K562 (cell line): Measurements from ENCODE around the gene SH3BP5L. TPM values are rescaled to one million over a fixed set of nuclear protein-coding genes. Genes with fewer than 3 reads are reported as not detected.

ENCODE experiments used
- ATAC-seq: fragments of 200-7000 bp; cut with Tn5 transposase; 3 replicates; pipeline ENCODE4 v1.9.1; 2020; ENCODE audit warnings: moderate library complexity
- BruUV-seq: library from RNA; stranded (reverse); fragments of 400-500 nt; replicated peaks from 2 replicates; lab custom pipeline; 2021; lab: Mats Ljungman, UMichigan
- CTCF ChIA-PET: fragments of 300-600 bp; formaldehyde crosslinking; extraction: SDS; loops from one replicate; lab custom pipeline; 2021; ENCODE audit warnings: low intra/inter-chr PET ratio; lab: Yijun Ruan, JAX
- POLR2A ChIA-PET: fragments of 300-600, 350-650 bp; sonication (Branson Sonifier 250); formaldehyde crosslinking; extraction: SDS; loops from one replicate; lab custom pipeline; 2021; ENCODE audit warnings: antibody characterized with exemption, inconsistent platforms; lab: Yijun Ruan, JAX
- DNase-seq, 4 experiments: peaks; one replicate each; pipeline versions ENCODE4 v3.0.0 to v3.0.0-alpha.2; 2011 to 2018; ENCODE audit warnings: low spot score in 3 of 4, mixed read lengths in 3 of 4; ENCODE audit errors: extremely low read depth in 1 of 4
- FAIRE-seq: peaks from 2 replicates; lab custom pipeline; 2011; peaks lifted over from hg19 to GRCh38; lab: Jason Lieb, UNC
- H2AFZ ChIP-seq: 2 replicates; pipeline ENCODE4 v1.6.0; 2011; ENCODE audit warnings: low read depth, low read length, control low read depth, inconsistent platforms
- H3K27ac ChIP-seq: fragments of 200-600 bp; 3 replicates; pipeline ENCODE4 v1.8.0; 2011; ENCODE audit warnings: low read depth, mild to moderate bottlenecking, control low read depth, inconsistent platforms, low read length, moderate library complexity, mixed read lengths; ENCODE audit errors: extremely low read depth
- H3K27me3 ChIP-seq, 2 experiments: fragments of 300-600 bp in 1 of 2; 2 replicates in 1 of 2; 3 replicates in 1 of 2; pipeline versions ENCODE4 v1.6.0 to v1.8.0; 2011; ENCODE audit warnings: inconsistent platforms in 2 of 2, low read length in 2 of 2, mild to moderate bottlenecking in 1 of 2, mixed read lengths in 1 of 2, moderate library complexity in 1 of 2; ENCODE audit not compliant: control insufficient read depth in 2 of 2, insufficient read depth in 2 of 2
- H3K36me3 ChIP-seq: fragments of 300-600 bp; 3 replicates; pipeline ENCODE4 v1.8.0; 2011; ENCODE audit warnings: mild to moderate bottlenecking, low read length, inconsistent platforms; ENCODE audit not compliant: control insufficient read depth, insufficient read depth
- H3K4me1 ChIP-seq, 2 experiments: fragments of 200-600 bp in 1 of 2; replicated peaks in 1 of 2; 2 replicates in 1 of 2; 3 replicates in 1 of 2; pipeline versions ENCODE4 v1.5.1 to v1.8.0; 2011; ENCODE audit warnings: inconsistent platforms in 2 of 2, low read length in 2 of 2, mild to moderate bottlenecking in 1 of 2, mixed read lengths in 1 of 2, moderate library complexity in 1 of 2; ENCODE audit not compliant: control insufficient read depth in 2 of 2, insufficient read depth in 2 of 2
- H3K4me2 ChIP-seq: 2 replicates; pipeline ENCODE4 v1.6.1; 2011; ENCODE audit warnings: low read length, control low read depth, inconsistent platforms, mixed read lengths; ENCODE audit not compliant: insufficient read depth
- H3K4me3 ChIP-seq: fragments of 200-600 bp; sonication (generic), shearing (Covaris generic); 2 replicates; pipeline ENCODE4 v1.5.1; 2016; ENCODE audit warnings: control low read depth, inconsistent platforms
- H3K79me2 ChIP-seq: fragments of 200-600 bp; 3 replicates; pipeline ENCODE4 v1.8.0; 2011; ENCODE audit warnings: low read length, inconsistent platforms; ENCODE audit not compliant: control insufficient read depth, insufficient read depth
- H3K9ac ChIP-seq, 2 experiments: 2 replicates each; pipeline versions ENCODE4 v1.6.0 to v1.6.1; 2011; ENCODE audit warnings: low read depth in 2 of 2, low read length in 2 of 2, control low read depth in 1 of 2, inconsistent platforms in 1 of 2, mild to moderate bottlenecking in 1 of 2, mixed read lengths in 1 of 2; ENCODE audit not compliant: insufficient read depth in 1 of 2
- H3K9me1 ChIP-seq: one replicate; pipeline ENCODE4 v1.6.0; 2011; ENCODE audit warnings: inconsistent platforms, mild to moderate bottlenecking, low read length, moderate library complexity; ENCODE audit not compliant: control insufficient read depth, insufficient read depth
- H3K9me3 ChIP-seq: replicated peaks from 2 replicates; pipeline ENCODE4 v1.5.1; 2011; ENCODE audit warnings: low read depth, low read length, inconsistent platforms; ENCODE audit not compliant: control insufficient read depth, insufficient read depth
- H4K20me1 ChIP-seq: replicated peaks from 2 replicates; pipeline ENCODE4 v1.6.1; 2011; ENCODE audit warnings: low read length, inconsistent platforms, mixed read lengths; ENCODE audit not compliant: control insufficient read depth, insufficient read depth
- PHTF2 ChIP-seq: fragments of 250-450 bp; sonication (Bioruptor Pico); IDR thresholded peaks from 2 replicates; pipeline ENCODE4 v1.5.0; 2021; ENCODE audit warnings: mild to moderate bottlenecking
- WGBS: fragments of 100-300 bp; shearing (Covaris generic); methylation state at CpG from one replicate; pipeline ENCODE4 v1.1.6; 2016; ENCODE audit warnings: low coverage, mixed read lengths; ENCODE audit not compliant: insufficient coverage; ENCODE audit errors: missing lambda C conversion rate; 5-methylcytosine and 5-hydroxymethylcytosine counted together
- in situ Hi-C: fragments of 300-500 bp; cut with MboI; formaldehyde crosslinking; loops from 4 replicates; pipeline ENCODE4 v1.15.0; 2018; ENCODE audit warnings: inconsistent platforms, mixed read lengths
- intact Hi-C: fragments of 100-400 bp; cut with micrococcal nuclease; formaldehyde crosslinking; loops from 2 replicates; pipeline ENCODE4 v1.14.2; 2022
- polyA plus RNA-seq, 8 experiments: library from polyadenylated mRNA; depleted of rRNA in 4 of 8; stranded (reverse) in 5 of 8; unstranded in 3 of 8; fragments of >200 nt; fragmentation: Nextera tagmentation in 2 of 8; fragmentation: Illumina TruSeq in 1 of 8; extraction: Ambion mirVana in 2 of 8; extraction: Trizol in 1 of 8; gene quantifications; 2 replicates each; pipeline versions ENCODE4 v1.2.1 to v1.2.3, GENCODE V29; 2011 to 2014; ENCODE audit warnings: inconsistent platforms in 1 of 8, missing spikeins in 1 of 8
- total RNA-seq, 7 experiments: library from RNA; depleted of rRNA in 6 of 7; stranded (reverse); fragments of >200 nt in 6 of 7; fragmentation: Illumina TruSeq in 2 of 7; extraction: Trizol in 2 of 7; gene quantifications; 2 replicates each; pipeline versions ENCODE4 v1.2.1 to v1.2.3, GENCODE V29; 2011 to 2021; ENCODE audit warnings: low replicate concordance in 1 of 7
- TF ChIP-seq, protein P1 (sequence below): fragments of 250-450 bp; sonication (Bioruptor Pico); IDR thresholded peaks from 2 replicates; pipeline ENCODE4 v1.4.0; 2020; ENCODE audit warnings: mild to moderate bottlenecking, moderate library complexity
- TF ChIP-seq, protein P2 (sequence below), 2 experiments: fragments of 450-650 bp; formaldehyde crosslinking in 1 of 2; IDR thresholded peaks; 2 replicates each; pipeline versions ENCODE4 v1.4.0 to v1.6.1; 2014 to 2020; ENCODE audit warnings: mild to moderate bottlenecking in 2 of 2, borderline replicate concordance in 1 of 2, low read depth in 1 of 2
- TF ChIP-seq, protein P3 (sequence below): sonication (generic); formaldehyde crosslinking; IDR thresholded peaks from 2 replicates; pipeline ENCODE4 v1.8.0; 2023; ENCODE audit warnings: missing genetic modification reagents, mild to moderate bottlenecking, borderline replicate concordance

SH3BP5L gene
- total and polyA plus RNA-seq, 9 of the 15 experiments (the other 6 are each of a cell fraction or from before 2014, with no cell fraction given): 1.9 to 26.5 (median 15.8) TPM

DNA sequence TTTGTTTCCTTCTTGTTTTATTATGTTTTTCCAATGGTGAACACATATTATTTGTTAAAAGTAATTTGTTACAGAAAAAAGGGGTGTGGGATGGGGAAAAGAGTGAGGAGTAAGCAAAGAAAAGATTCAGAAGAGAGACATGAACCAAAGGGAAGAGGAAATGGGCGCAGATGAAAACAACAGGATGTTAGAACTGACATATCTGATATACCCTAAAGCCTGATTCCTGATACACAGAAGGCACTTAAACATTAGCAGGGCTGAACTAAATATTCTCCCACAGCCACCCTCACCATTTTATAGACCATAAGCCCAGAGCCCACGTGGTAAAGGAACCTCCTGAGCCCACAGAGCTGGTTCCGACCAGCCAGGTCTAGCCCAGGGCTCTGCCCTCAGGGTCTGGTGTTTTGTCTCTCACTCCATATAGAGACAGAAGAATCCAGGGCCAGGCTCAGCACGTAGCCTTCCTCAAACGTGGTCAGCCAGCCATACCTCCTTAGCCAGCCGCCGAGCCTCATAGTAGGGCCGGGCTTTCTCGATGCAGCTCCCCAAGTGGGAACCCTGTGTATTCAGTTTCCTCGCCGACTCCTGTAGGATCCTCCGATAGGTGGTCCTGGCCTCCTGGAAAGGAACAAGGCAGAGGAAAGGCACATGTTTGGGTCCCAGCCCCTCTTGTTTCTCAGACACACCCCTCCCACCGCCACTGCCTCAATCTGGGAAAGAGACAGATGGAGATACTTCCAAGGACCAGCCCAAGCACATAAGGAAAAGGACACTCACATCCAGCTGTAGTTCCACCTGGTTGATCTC lies 9.5 kb downstream of the SH3BP5L start:
- 83% methylated on average over 13 of the region's 13 CpGs for WGBS
- H3K9me1 ChIP-seq: no peaks in the 10 kb centered on the region
- H3K4me3 ChIP-seq: no peak overlapping the region
- no peak overlapping the region for H3K27ac ChIP-seq
- H3K4me1 ChIP-seq: peaks cover 0 to 6% of the 10 kb centered on the region in 2 experiments; a peak in 2 of 5 replicates
- H3K79me2 ChIP-seq: peaks cover 11% of the 10 kb centered on the region; the same call in 2 of the 3 replicates
- H3K9me3 ChIP-seq: no peaks in the 10 kb centered on the region
- peak in 3 of 4 experiments; percentile 4 to 7 (median 6) for DNase-seq
- FAIRE-seq: no peak
- H3K4me2 ChIP-seq: no peak overlapping the region
- H3K27me3 ChIP-seq: no peaks in the 10 kb centered on the region
- ATAC-seq: no peak
- intact Hi-C loops (no loop called here), in situ Hi-C loops (no loop called here)
- POLR2A ChIA-PET: interaction anchor here (1.3 kb wide), 1 partner anchor 9 kb away, joined by 7 read pairs; the partner anchor contains the start of gene SH3BP5L
- no TSS peak for BruUV-seq
- no peak overlapping the region for H2AFZ ChIP-seq
- CTCF ChIA-PET: no interaction called here
- H4K20me1 ChIP-seq: 0 out of 2 replicates have a peak, but pooled peaks cover 5% of the 10 kb centered on the region
- peaks cover 78% of the 10 kb centered on the region for H3K36me3 ChIP-seq
- no peak overlapping the region; a peak in 1 of 4 replicates for H3K9ac ChIP-seq
- TF ChIP-seq, protein P1, sequence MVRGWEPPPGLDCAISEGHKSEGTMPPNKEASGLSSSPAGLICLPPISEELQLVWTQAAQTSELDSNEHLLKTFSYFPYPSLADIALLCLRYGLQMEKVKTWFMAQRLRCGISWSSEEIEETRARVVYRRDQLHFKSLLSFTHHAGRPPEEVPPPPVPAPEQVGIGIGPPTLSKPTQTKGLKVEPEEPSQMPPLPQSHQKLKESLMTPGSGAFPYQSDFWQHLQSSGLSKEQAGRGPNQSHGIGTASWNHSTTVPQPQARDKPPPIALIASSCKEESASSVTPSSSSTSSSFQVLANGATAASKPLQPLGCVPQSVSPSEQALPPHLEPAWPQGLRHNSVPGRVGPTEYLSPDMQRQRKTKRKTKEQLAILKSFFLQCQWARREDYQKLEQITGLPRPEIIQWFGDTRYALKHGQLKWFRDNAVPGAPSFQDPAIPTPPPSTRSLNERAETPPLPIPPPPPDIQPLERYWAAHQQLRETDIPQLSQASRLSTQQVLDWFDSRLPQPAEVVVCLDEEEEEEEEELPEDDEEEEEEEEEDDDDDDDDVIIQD (CRISPR knock-in tag): no peak
- TF ChIP-seq PHTF2 (CRISPR knock-in tag): no peak
- TF ChIP-seq, protein P2, sequence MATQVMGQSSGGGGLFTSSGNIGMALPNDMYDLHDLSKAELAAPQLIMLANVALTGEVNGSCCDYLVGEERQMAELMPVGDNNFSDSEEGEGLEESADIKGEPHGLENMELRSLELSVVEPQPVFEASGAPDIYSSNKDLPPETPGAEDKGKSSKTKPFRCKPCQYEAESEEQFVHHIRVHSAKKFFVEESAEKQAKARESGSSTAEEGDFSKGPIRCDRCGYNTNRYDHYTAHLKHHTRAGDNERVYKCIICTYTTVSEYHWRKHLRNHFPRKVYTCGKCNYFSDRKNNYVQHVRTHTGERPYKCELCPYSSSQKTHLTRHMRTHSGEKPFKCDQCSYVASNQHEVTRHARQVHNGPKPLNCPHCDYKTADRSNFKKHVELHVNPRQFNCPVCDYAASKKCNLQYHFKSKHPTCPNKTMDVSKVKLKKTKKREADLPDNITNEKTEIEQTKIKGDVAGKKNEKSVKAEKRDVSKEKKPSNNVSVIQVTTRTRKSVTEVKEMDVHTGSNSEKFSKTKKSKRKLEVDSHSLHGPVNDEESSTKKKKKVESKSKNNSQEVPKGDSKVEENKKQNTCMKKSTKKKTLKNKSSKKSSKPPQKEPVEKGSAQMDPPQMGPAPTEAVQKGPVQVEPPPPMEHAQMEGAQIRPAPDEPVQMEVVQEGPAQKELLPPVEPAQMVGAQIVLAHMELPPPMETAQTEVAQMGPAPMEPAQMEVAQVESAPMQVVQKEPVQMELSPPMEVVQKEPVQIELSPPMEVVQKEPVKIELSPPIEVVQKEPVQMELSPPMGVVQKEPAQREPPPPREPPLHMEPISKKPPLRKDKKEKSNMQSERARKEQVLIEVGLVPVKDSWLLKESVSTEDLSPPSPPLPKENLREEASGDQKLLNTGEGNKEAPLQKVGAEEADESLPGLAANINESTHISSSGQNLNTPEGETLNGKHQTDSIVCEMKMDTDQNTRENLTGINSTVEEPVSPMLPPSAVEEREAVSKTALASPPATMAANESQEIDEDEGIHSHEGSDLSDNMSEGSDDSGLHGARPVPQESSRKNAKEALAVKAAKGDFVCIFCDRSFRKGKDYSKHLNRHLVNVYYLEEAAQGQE (IDR thresholded peaks at IDR 0.05; ENCODE audit: borderline replicate concordance): no peak
- TF ChIP-seq, protein P2 (CRISPR knock-in tag; IDR thresholded peaks at IDR 0.05; ENCODE audit: low read depth): no peak
- TF ChIP-seq, protein P3, sequence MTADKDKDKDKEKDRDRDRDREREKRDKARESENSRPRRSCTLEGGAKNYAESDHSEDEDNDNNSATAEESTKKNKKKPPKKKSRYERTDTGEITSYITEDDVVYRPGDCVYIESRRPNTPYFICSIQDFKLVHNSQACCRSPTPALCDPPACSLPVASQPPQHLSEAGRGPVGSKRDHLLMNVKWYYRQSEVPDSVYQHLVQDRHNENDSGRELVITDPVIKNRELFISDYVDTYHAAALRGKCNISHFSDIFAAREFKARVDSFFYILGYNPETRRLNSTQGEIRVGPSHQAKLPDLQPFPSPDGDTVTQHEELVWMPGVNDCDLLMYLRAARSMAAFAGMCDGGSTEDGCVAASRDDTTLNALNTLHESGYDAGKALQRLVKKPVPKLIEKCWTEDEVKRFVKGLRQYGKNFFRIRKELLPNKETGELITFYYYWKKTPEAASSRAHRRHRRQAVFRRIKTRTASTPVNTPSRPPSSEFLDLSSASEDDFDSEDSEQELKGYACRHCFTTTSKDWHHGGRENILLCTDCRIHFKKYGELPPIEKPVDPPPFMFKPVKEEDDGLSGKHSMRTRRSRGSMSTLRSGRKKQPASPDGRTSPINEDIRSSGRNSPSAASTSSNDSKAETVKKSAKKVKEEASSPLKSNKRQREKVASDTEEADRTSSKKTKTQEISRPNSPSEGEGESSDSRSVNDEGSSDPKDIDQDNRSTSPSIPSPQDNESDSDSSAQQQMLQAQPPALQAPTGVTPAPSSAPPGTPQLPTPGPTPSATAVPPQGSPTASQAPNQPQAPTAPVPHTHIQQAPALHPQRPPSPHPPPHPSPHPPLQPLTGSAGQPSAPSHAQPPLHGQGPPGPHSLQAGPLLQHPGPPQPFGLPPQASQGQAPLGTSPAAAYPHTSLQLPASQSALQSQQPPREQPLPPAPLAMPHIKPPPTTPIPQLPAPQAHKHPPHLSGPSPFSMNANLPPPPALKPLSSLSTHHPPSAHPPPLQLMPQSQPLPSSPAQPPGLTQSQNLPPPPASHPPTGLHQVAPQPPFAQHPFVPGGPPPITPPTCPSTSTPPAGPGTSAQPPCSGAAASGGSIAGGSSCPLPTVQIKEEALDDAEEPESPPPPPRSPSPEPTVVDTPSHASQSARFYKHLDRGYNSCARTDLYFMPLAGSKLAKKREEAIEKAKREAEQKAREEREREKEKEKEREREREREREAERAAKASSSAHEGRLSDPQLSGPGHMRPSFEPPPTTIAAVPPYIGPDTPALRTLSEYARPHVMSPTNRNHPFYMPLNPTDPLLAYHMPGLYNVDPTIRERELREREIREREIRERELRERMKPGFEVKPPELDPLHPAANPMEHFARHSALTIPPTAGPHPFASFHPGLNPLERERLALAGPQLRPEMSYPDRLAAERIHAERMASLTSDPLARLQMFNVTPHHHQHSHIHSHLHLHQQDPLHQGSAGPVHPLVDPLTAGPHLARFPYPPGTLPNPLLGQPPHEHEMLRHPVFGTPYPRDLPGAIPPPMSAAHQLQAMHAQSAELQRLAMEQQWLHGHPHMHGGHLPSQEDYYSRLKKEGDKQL (CRISPR knock-in tag): no peak
